ENCODE measurements around the gene B3GNT8. TPM values are rescaled to one million over a fixed set of nuclear protein-coding genes. Genes with fewer than 3 reads are reported as not detected.
"Not testable (repeated sequence)": the region's sequence is repeated elsewhere in the genome, so short reads cannot be mapped to it uniquely, and the experiment has no call there.

The B3GNT8 gene
- total and polyA plus RNA-seq, 4 donors: 0.14 to 2.3 (median 0.66) TPM

GRCh38 chr19:41384351-41384750 is 42.8 kb downstream of the B3GNT8 start:
- H3K27ac ChIP-seq (ENCODE audit: low read depth in 1 of 2, low read length in 2 of 2): no peak overlapping the region
- peaks cover 2 to 26% (median 9%) of the 10 kb centered on the region in 4 donors for H3K36me3 ChIP-seq (ENCODE audit: control insufficient read depth in 4 of 4, insufficient read depth in 3 of 4, low read depth in 1 of 4, low read length in 3 of 4)
- H3K9me3 ChIP-seq (ENCODE audit: control insufficient read depth in 4 of 4, low read length in 3 of 4): no peaks in the 10 kb centered on the region
- no peak for DNase-seq (ENCODE audit: low spot score)
- TF ChIP-seq ATF3 (IDR thresholded peaks at IDR 0.05): no peak
- no peak for TF ChIP-seq RXRA (IDR thresholded peaks at IDR 0.05)
- TF ChIP-seq HNF4G (IDR thresholded peaks at IDR 0.05): no peak
- TF ChIP-seq MAX (IDR thresholded peaks at IDR 0.05): no peak
- no peak for TF ChIP-seq TAF1 (conservative IDR thresholded peaks at IDR 0.05)
- no peak for TF ChIP-seq EGR1 (IDR thresholded peaks at IDR 0.05; ENCODE audit: low read depth in 2 of 2)
- no peak for TF ChIP-seq GABPA (IDR thresholded peaks at IDR 0.05 in 1 of 2, conservative IDR thresholded peaks at IDR 0.05 in 1 of 2)
- no peak for TF ChIP-seq ZBTB33 (IDR thresholded peaks at IDR 0.05)
- TF ChIP-seq JUND (IDR thresholded peaks at IDR 0.05): no peak
- no peak for TF ChIP-seq FOXA1 (IDR thresholded peaks at IDR 0.05)
- no peak for TF ChIP-seq FOXA2 (IDR thresholded peaks at IDR 0.05)
- H3K4me1 ChIP-seq (ENCODE audit: control insufficient read depth in 4 of 4, insufficient read depth in 4 of 4, low read length in 3 of 4): no peaks in the 10 kb centered on the region
- no peak overlapping the region for H3K4me3 ChIP-seq (ENCODE audit: low read depth in 1 of 3, low read length in 3 of 3)
- WGBS: 91% methylated on average over 5 of the region's 5 CpGs
- H3K27me3 ChIP-seq (ENCODE audit: control insufficient read depth in 4 of 4, insufficient read depth in 4 of 4, low read length in 3 of 4): no peaks in the 10 kb centered on the region
- no peak overlapping the region for H3K9ac ChIP-seq (ENCODE audit: low read depth in 1 of 2, low read length in 2 of 2)

- H3K36me3 ChIP-seq (ENCODE audit: control insufficient read depth in 4 of 4, insufficient read depth in 3 of 4, low read depth in 1 of 4, low read length in 3 of 4); H3K27ac ChIP-seq (ENCODE audit: low read depth in 1 of 2, low read length in 2 of 2); H3K9ac ChIP-seq (ENCODE audit: low read depth in 1 of 2, low read length in 2 of 2); H3K27me3 ChIP-seq (ENCODE audit: control insufficient read depth in 4 of 4, insufficient read depth in 4 of 4, low read length in 3 of 4); H3K4me1 ChIP-seq (ENCODE audit: control insufficient read depth in 4 of 4, insufficient read depth in 4 of 4, low read length in 3 of 4); H3K9me3 ChIP-seq (ENCODE audit: control insufficient read depth in 4 of 4, low read length in 3 of 4); H3K4me3 ChIP-seq (ENCODE audit: low read depth in 1 of 3, low read length in 3 of 3); DNase-seq (ENCODE audit: low spot score): not testable (repeated sequence)
- WGBS: 99% methylated on average over 8 of the region's 8 CpGs
Measured at GRCh38 chr19:41381536-41381935, 45.6 kb downstream of the B3GNT8 start.

GRCh38 chr19:41377977-41378709 is 49.0 kb downstream of the B3GNT8 start:
- Histone ChIP-seq H3K27me3 (ENCODE audit: control insufficient read depth in 4 of 4, insufficient read depth in 4 of 4, low read length in 3 of 4) (no peaks in the 10 kb centered on the region), H3K4me1 (ENCODE audit: control insufficient read depth in 4 of 4, insufficient read depth in 4 of 4, low read length in 3 of 4) (peaks cover 0 to 6% (median 4%) of the 10 kb centered on the region in 4 donors), H3K9ac (ENCODE audit: low read depth in 1 of 2, low read length in 2 of 2) (no peak overlapping the region), H3K4me3 (ENCODE audit: low read depth in 1 of 3, low read length in 3 of 3) (no peak overlapping the region), H3K27ac (ENCODE audit: low read depth in 1 of 2, low read length in 2 of 2) (no peak overlapping the region), H3K9me3 (ENCODE audit: control insufficient read depth in 4 of 4, low read length in 3 of 4) (no peaks in the 10 kb centered on the region), H3K36me3 (ENCODE audit: control insufficient read depth in 4 of 4, insufficient read depth in 3 of 4, low read depth in 1 of 4, low read length in 3 of 4) (no peaks in the 10 kb centered on the region)
- DNase-seq (ENCODE audit: low spot score): no peak
- 74% methylated on average over 9 of the region's 9 CpGs for WGBS
- no peak for TF ChIP-seq ZBTB33 (IDR thresholded peaks at IDR 0.05)
- no peak for TF ChIP-seq FOXA2 (IDR thresholded peaks at IDR 0.05)

Data from liver (tissue), 9 donors.